ENCODE results near the gene PLEKHH3. TPM values are rescaled to one million over a fixed set of nuclear protein-coding genes. Genes with fewer than 3 reads are reported as not detected.

PLEKHH3 gene
- total RNA-seq, 1 experiment from 2014 or later = 32.2 TPM

DNA sequence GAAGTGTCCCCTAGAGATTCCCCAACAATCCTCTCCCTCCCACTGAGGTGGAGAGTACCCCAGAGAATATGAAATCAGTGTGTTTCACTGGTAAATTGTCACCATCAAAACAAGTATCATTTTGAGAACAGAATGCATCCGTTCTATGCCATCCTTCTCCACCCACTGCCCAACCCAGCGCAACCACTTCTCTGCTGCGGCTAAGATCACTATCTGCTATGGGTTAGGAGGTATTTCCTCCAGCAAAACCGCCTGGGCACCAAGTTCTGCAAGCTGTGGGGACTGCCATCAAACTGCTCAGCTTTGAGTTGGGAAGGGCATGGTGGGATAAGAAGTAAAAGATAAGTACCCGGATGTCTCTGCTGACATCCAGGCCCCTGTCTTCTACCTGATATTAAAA lies 29.9 kb upstream of the PLEKHH3 start:
- 0 out of 2 replicates have a peak, but pooled peaks cover 2% of the 10 kb centered on the region for H3K36me3 ChIP-seq (ENCODE audit: control insufficient read depth, insufficient read depth, low read length)
- intact Hi-C loops (cut with micrococcal nuclease; ENCODE audit: unreplicated experiment) = no loop called here
- POLR2A ChIA-PET = interaction anchor here (0.7 kb wide), 1 partner anchor 730 kb away, joined by 8 read pairs; no protein-coding TSS in a partner anchor

DNA sequence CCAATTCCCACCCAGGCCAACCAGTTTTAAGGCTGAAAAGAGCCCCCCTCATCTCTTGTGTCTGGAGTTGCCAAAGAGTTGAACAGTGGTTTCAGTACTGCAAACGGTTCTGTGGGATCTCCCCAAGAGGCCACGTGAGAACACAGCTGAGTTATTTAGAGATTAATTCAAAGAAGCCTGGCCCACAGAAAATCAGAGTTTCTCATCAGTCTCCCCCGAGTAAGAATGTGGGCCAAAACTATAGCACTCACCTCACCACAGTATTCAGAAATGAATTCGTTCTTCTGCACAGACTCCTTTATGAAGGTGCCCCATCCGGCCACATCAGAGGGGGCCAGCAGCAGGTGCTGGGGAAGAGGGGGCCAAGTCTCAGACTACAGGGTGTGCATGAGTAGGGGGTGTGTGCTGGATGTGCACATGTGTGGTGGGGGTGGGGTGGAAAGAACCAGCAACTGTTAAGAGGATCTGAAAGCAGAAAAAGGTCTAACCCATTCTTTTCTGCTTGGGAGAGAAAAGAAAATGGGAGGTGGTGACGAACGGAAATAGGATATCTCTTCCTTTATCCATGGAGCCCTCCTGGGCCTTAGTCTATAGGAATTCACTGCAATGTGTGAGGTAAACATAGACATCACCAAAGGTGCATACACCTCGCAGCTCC lies 28.2 kb upstream of the PLEKHH3 start:
- DNase-seq (ENCODE audit: low read depth, low spot score) (no peak), ATAC-seq (no peak)
- BruUV-seq (replicated peaks) = no TSS peak
- H3K36me3 ChIP-seq (ENCODE audit: control insufficient read depth, insufficient read depth, low read length) = 0 out of 2 replicates have a peak, but pooled peaks cover 2% of the 10 kb centered on the region
- H3K9me3 ChIP-seq (ENCODE audit: control insufficient read depth, insufficient read depth, low read depth, low read length) = no peaks in the 10 kb centered on the region
- H3K27me3 ChIP-seq (ENCODE audit: control insufficient read depth, insufficient read depth, low read length) = no peaks in the 10 kb centered on the region
- H3K27ac ChIP-seq (ENCODE audit: low read length) = no peak overlapping the region
- no peak overlapping the region for H3K4me3 ChIP-seq (ENCODE audit: low read depth in 2 of 2, low read length in 2 of 2)
- no peaks in the 10 kb centered on the region for H3K4me1 ChIP-seq (ENCODE audit: control insufficient read depth, insufficient read depth, low read length)
- ChIA-PET CTCF (no interaction called here), POLR2A (no interaction called here)
- in situ Hi-C loops (cut with HindIII; ENCODE audit: low pct_unique_long_range_greater_than_20kb, low sequenced_read_pairs) (no loop called here), intact Hi-C loops (cut with micrococcal nuclease; ENCODE audit: unreplicated experiment) (no loop called here)
- TF ChIP-seq, protein P1, sequence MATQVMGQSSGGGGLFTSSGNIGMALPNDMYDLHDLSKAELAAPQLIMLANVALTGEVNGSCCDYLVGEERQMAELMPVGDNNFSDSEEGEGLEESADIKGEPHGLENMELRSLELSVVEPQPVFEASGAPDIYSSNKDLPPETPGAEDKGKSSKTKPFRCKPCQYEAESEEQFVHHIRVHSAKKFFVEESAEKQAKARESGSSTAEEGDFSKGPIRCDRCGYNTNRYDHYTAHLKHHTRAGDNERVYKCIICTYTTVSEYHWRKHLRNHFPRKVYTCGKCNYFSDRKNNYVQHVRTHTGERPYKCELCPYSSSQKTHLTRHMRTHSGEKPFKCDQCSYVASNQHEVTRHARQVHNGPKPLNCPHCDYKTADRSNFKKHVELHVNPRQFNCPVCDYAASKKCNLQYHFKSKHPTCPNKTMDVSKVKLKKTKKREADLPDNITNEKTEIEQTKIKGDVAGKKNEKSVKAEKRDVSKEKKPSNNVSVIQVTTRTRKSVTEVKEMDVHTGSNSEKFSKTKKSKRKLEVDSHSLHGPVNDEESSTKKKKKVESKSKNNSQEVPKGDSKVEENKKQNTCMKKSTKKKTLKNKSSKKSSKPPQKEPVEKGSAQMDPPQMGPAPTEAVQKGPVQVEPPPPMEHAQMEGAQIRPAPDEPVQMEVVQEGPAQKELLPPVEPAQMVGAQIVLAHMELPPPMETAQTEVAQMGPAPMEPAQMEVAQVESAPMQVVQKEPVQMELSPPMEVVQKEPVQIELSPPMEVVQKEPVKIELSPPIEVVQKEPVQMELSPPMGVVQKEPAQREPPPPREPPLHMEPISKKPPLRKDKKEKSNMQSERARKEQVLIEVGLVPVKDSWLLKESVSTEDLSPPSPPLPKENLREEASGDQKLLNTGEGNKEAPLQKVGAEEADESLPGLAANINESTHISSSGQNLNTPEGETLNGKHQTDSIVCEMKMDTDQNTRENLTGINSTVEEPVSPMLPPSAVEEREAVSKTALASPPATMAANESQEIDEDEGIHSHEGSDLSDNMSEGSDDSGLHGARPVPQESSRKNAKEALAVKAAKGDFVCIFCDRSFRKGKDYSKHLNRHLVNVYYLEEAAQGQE (IDR thresholded peaks at IDR 0.05; ENCODE audit: insufficient read depth in 1 of 2, low read depth in 2 of 2, low read length in 1 of 2) = no peak
- no peak for TF ChIP-seq SIN3A (IDR thresholded peaks at IDR 0.05; ENCODE audit: borderline replicate concordance, insufficient read depth, low read depth, low read length)
- no peak for TF ChIP-seq POLR2AphosphoS5 (IDR thresholded peaks at IDR 0.05; ENCODE audit: low read depth, low read length)
- no peak for TF ChIP-seq CTCF (IDR thresholded peaks at IDR 0.05)
- TF ChIP-seq TCF7L2 (IDR thresholded peaks at IDR 0.05; ENCODE audit: low read depth, low read length) = no peak

More for the DNA sequence above, 29.9 kb upstream of the PLEKHH3 start:
- TF ChIP-seq POLR2AphosphoS5 (IDR thresholded peaks at IDR 0.05; ENCODE audit: low read depth, low read length) = no peak
- TF ChIP-seq, protein P1 (IDR thresholded peaks at IDR 0.05; ENCODE audit: insufficient read depth in 1 of 2, low read depth in 2 of 2, low read length in 1 of 2) = no peak
- TF ChIP-seq TCF7L2 (IDR thresholded peaks at IDR 0.05; ENCODE audit: low read depth, low read length) = no peak
- no peak for TF ChIP-seq SIN3A (IDR thresholded peaks at IDR 0.05; ENCODE audit: borderline replicate concordance, insufficient read depth, low read depth, low read length)
- no peak for TF ChIP-seq CTCF (IDR thresholded peaks at IDR 0.05)
- H3K4me1 ChIP-seq (ENCODE audit: control insufficient read depth, insufficient read depth, low read length) = no peaks in the 10 kb centered on the region
- CTCF ChIA-PET = interaction anchor here (0.7 kb wide), 1 partner anchor 118 kb away, joined by 8 read pairs; the partner anchor contains the start of gene BECN1
- no peak for DNase-seq (ENCODE audit: low read depth, low spot score)
- in situ Hi-C loops (cut with HindIII; ENCODE audit: low pct_unique_long_range_greater_than_20kb, low sequenced_read_pairs) = no loop called here
- ATAC-seq = no peak
- H3K4me3 ChIP-seq (ENCODE audit: low read depth in 2 of 2, low read length in 2 of 2) = no peak overlapping the region
- no peaks in the 10 kb centered on the region for H3K27me3 ChIP-seq (ENCODE audit: control insufficient read depth, insufficient read depth, low read length)
- no peak overlapping the region for H3K27ac ChIP-seq (ENCODE audit: low read length)
- no TSS peak for BruUV-seq (replicated peaks)
- no peaks in the 10 kb centered on the region for H3K9me3 ChIP-seq (ENCODE audit: control insufficient read depth, insufficient read depth, low read depth, low read length)
